HG02938 (cell line): ENCODE results near the gene MIA2.
"Not testable (repeated sequence)": the region's sequence is repeated elsewhere in the genome, so short reads cannot be mapped to it uniquely, and the experiment has no call there.

ENCODE experiments used
- ATAC-seq: cut with Tn5 transposase; IDR thresholded peaks from one replicate; pipeline ENCODE4 v1.9.1; 2021; ENCODE audit warnings: mild to moderate bottlenecking, moderate library complexity; ENCODE audit not compliant: unreplicated experiment

Gene MIA2

DNA sequence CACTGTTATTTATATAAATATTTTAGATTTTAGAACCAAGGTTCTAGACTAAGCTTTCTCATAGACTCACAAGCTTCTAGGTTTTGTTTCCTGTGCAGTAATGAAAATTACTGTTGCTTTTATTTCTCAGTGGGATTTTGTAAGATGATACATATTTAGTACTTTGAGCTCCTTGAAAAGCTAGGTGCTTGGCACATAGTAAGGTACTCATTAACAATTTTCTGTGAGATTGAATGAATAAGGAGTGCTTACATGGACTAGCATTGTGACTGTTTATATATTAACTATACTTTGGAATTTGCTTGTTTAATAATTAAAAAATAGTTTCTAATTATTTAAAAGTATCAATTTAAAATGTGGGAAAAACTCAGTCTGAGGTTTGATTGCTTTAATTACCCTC lies 85.7 kb downstream of the MIA2 start:
- no peak for ATAC-seq

DNA sequence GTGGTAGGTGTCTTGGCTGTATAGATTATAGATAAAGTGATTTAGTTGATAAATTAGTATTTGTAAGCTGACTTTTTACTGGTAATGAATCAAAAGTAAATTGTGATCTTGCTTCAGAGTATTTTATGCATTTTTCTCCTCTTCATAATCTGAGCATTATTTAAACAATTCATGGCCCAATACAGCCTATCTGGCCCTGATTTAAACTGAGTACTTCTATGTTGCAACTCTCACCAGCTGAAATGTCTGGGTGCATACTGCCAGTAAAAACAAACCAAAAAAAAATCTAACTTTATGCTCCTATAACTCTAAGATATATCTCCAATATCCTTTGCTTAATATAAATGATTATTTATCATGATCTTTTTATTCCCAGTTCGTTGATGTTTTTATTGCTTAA lies 86.6 kb downstream of the MIA2 start:
- ATAC-seq: no peak

DNA sequence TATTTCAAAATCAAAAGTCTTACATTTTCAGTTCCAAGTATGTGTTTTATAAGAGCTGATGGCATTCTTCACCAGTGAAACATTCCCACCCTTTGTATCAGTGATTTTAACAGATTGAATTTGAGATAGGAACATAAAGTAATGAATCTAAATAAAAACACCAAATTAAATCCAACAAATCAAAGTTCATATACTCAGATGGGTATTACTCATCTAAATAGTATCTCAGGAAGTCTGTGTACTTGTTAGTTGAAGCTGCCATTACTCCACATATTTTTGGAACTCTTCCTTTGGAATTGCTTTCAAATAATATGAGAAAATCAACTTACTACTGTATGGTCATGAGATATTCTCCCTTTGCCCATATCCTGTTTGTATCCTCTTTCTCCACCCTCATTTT lies 89.1 kb downstream of the MIA2 start:
- ATAC-seq: no peak

DNA sequence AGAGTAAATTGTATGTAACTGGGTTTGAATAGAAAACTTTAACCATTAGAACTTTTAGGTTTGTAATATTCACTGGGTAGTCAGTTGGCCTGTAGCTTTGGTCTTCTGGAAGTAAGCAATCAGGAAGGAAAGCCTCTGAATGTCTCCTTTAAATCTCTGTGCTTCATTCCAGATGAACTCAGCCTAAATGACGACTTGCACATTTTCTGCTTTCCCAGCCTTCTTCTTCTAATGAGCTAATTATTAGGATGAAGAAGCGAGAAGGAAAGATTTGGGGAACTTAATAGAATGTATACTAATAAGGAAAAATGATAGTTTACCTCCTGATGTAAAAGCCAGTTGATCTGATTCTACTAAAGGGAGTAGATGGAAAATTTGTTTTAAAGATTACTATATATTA lies 90.4 kb downstream of the MIA2 start:
- ATAC-seq: no peak

DNA sequence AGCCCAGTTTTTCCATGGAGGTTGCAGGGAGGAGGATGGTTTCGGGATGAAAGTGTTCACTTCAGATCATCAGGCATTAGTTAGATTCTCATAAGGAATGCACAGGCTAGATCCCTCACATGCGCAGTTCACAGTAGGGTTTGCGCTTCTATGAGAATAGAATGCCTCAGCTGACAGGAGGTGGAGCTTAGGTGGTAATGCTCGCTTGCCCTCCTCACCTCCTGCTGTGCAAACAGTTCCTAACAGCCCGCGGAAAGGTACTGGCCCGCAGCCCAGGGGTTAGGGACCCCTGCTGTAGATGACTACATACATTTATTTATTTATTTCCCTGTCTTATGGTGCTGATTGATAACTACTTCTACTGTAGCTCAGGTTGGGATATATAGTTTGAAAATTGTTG lies 105.3 kb downstream of the MIA2 start:
- ATAC-seq: no peak

GRCh38 chr14:39341126-39341525 lies 107.4 kb downstream of the MIA2 start:
- not testable (repeated sequence) for ATAC-seq

DNA sequence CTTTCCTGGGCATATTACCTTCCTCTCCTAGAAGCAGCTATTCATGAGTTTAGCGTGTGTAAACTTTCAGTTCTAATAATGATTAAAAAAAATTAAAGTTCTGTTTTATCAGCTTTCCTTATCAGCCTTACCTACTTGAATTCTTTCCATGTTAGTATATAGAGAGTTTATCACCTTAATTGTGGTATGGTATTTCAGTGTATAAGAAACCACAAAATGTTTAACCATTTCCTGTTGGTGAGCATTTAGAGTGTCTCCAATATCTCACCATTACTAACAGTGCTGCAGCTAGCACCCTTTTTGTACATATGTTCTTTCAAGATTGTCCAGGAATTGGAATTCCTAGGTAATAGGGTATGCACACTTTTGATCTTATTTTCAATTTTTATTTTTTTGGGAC lies 109.1 kb downstream of the MIA2 start:
- no peak for ATAC-seq

DNA sequence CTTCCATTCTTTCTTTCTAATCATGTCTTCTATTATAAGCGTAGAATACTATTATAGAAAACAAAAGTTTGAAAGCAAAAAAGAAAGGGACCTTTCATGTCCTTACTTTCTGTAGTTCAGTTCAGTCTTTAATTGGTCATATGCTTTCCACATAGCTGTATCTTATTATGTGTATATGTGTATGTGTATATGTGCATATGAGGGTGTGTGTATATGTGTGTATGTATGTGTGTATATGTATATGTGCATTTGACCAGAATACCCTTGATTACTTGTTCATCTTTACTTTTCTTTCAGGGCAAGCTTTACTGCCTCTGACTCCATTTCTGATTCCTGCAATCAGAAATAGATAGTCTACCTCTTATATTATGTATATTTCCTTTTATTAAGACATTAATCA lies 109.9 kb downstream of the MIA2 start:
- no peak for ATAC-seq

GRCh38 chr14:39350866-39351265 lies 117.2 kb downstream of the MIA2 start:
- ATAC-seq: no peak

DNA sequence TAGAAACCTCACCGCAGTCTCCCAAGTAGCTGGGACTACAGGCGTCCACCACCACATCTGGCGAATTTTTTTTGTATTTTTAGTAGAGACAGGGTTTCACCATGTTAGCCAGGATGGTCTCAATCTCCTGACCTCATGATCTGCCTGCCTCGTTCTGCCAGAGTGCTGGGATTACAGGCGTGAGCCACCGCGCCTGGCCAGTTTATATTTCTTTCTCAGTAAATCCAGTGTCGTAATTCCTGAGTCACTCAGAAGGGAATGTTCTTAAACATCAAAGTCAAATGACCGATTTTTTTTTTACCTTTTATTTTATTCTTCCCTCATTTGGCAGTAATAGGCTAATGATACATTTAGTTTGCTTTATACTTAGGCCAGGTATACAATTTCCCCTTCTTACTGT lies 118.0 kb downstream of the MIA2 start:
- no peak for ATAC-seq

DNA sequence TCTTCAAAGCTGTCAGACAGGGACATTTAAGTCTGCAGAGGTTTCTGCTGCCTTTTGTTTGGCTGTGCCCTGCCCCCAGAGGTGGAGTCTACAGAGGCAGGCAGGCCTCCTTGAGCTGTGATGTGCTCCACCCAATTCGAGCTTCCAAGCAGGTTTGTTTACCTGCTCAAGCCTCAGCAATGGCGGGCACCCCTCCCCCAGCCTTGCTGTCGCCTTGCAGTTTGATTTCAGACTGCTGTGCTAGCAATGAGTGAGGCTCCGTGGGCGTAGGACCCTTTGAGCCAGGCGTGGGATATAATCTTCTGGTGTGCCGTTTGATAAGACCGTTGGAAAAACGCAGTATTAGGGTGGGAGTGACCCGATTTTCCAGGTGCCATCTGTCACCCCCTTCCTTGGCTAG lies 125.4 kb downstream of the MIA2 start:
- ATAC-seq: not testable (repeated sequence)

DNA sequence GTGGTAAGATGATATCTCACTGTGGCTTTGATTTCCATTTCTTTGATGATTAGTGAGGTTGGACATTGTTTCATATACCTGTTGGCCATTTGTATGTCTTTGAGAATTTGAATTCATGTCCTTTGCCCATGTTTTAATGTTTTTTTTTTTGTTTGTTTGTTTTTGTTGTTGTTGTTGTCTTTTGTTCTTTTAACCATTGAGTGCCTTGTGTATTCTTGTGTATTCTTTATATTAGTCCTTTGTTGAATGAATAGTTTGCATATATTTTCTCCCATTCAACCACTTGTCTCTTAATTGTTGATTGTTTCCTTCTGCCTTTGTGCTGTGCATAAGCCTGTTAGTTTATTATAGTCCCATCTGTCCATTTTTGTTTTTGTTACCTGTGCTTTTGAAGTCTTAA lies 126.6 kb downstream of the MIA2 start:
- no peak for ATAC-seq

GRCh38 chr14:39361556-39361955 lies 127.8 kb downstream of the MIA2 start:
- ATAC-seq: not testable (repeated sequence)

- no peak for ATAC-seq
Measured at GRCh38 chr14:39364509-39364908, 130.8 kb downstream of the MIA2 start.

DNA sequence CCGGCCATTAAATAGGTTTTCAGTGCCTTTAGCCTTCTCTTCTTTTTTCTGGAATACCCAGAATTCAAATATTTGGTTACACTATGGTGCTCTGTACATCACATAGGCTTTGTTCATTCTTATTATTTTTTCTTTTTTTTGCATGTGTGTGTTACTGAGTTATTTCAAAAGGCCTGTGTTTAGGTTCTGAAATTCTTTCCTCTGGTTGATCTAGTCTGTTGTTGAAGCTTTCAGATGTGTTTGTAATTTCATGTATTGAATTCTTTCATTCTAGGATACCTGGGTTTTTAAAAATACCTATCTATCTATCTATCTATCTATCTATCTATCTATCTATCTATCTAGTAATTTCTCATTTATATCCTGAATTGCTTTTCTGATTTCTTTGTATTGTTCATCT lies 131.6 kb downstream of the MIA2 start:
- no peak for ATAC-seq

- no peak for ATAC-seq
Measured at GRCh38 chr14:39366460-39367386, 133.0 kb downstream of the MIA2 start.

DNA sequence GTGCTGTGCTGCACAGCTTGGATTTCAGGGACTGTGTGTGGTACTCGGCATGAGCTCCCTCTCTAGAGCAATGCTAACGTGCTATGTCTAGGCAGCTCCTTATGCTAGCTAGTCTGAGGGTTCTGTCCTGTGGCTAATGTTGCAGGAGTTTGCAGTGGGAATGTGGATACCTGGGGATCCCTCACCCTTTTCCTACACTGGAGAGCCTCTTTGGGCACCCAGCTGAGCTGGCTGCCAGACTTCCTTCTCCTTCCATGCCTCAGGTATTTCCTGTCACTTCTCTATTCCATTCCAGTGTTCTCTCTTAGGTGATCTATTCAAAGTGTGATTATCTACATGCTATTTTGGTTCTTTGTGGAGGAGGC lies 133.7 kb downstream of the MIA2 start:
- ATAC-seq: no peak

GRCh38 chr14:39368261-39368959 lies 134.7 kb downstream of the MIA2 start:
- ATAC-seq: no peak

DNA sequence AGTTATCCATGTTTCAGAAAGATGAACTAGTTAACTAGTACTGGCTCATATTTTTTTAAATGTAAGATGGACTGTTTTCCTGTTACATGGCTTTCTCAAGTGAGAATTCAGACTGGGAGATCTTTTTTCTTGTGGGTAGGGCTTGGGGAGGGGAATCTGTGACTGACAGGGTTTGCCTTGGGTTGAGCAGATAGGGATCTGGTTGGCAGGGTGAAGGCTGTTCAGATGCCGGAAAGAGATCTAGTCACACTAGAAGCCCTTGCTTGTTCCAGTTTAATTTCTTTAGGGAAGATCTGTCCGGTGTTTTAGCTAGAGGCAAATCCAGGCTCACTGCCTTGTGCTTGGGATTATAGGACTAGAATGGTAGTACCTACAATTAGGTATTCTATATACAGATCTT lies 135.3 kb downstream of the MIA2 start:
- no peak for ATAC-seq

- no peak for ATAC-seq
Measured at GRCh38 chr14:39370415-39370814, 136.7 kb downstream of the MIA2 start.

- no peak for ATAC-seq
Measured at GRCh38 chr14:39372656-39373055, 138.9 kb downstream of the MIA2 start.

- no peak for ATAC-seq
Measured at GRCh38 chr14:39374851-39375250, 141.1 kb downstream of the MIA2 start.
